Cardiac fibroblast (primary cell): ENCODE data around the gene ANKRD31.
"Not testable (repeated sequence)": the region's sequence is repeated elsewhere in the genome, so short reads cannot be mapped to it uniquely, and the experiment has no call there.

Source experiments
- DNase-seq, 2 donors: peaks; one replicate each; pipeline versions ENCODE4 v3.0.0 to v3.0.0-alpha.2; 2010; ENCODE audit warnings: low read depth in 2 of 2
- H3K4me3 ChIP-seq, 2 donors: replicated peaks in 1 of 2; 1 replicate in 1 of 2; 2 replicates in 1 of 2; pipeline ENCODE4 v1.5.1; 2011; ENCODE audit warnings: low read depth in 2 of 2, low read length in 2 of 2, mild to moderate bottlenecking in 2 of 2, moderate library complexity in 1 of 2
- CTCF ChIP-seq: IDR thresholded peaks from one replicate; pipeline ENCODE4 v1.5.1; 2011; ENCODE audit warnings: low read depth, mild to moderate bottlenecking, low read length, inconsistent platforms

The ANKRD31 gene

GRCh38 chr5:75277463-75277862 lies 40.8 kb upstream of the ANKRD31 start:
- no peak for DNase-seq
- no peak for TF ChIP-seq CTCF
- no peak overlapping the region for H3K4me3 ChIP-seq

GRCh38 chr5:75275756-75276155 lies 39.1 kb upstream of the ANKRD31 start:
- TF ChIP-seq CTCF: no peak
- no peak overlapping the region for H3K4me3 ChIP-seq
- DNase-seq: no peak

DNA sequence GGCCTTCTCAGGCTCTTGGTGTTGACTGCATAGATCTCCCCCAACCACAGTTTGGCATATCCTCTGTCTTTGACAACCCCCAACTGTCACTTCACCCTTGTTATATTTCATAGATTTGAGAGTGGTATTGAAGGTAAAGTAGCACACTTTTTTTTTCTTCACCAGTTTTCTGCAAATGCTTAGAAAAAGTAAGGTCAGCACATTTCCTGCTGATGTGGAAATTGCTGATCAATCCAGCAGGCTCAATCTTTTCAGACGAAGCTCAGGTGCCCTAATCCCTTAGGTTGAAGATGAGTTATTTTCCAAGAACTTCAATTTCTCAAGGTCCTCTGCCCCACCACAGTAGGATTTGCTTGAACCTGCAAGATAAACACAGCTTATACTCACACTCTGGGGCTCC lies 38.5 kb upstream of the ANKRD31 start:
- H3K4me3 ChIP-seq: no peak overlapping the region
- no peak for TF ChIP-seq CTCF
- DNase-seq: no peak

DNA sequence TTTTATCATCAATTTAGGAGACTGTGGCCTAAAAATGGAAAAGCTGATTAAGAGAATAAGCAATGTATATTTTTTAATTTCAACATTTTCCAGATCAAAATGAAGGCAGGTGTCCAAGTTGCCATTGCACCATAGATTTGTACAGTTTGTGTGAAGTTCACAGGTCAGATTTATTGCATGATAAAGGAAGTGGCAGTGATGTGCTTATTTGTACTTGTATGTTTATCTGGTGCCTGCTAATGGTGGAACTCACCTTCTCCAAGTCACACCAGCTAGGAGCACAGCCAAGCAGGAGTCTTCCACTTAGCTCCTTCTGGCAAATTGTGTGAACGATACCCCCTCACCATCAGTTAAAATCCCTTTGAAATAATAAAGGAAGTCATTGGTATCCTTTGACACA lies 37.8 kb upstream of the ANKRD31 start:
- no peak for DNase-seq
- no peak for TF ChIP-seq CTCF

DNA sequence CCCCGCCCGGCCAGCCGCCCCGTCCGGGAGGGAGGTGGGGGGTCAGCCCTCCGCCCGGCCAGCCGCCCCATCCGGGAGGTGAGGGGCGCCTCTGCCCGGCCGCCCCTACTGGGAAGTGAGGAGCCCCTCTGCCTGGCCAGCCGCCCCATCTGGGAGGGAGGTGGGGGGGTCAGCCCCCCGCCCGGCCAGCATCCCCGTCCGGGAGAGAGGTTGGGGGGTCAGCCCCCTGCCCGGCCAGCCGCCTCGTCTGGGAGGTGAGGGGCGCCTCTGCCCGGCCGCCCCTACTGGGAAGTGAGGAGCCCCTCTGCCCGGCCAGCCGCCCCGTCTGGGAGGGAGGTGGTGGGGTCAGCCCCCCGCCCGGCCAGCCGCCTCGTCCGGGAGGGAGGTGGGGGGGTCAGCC lies 33.9 kb upstream of the ANKRD31 start:
- not testable (repeated sequence) for H3K4me3 ChIP-seq, DNase-seq

More for the DNA sequence above, 37.8 kb upstream of the ANKRD31 start:
- H3K4me3 ChIP-seq: no peak overlapping the region

DNA sequence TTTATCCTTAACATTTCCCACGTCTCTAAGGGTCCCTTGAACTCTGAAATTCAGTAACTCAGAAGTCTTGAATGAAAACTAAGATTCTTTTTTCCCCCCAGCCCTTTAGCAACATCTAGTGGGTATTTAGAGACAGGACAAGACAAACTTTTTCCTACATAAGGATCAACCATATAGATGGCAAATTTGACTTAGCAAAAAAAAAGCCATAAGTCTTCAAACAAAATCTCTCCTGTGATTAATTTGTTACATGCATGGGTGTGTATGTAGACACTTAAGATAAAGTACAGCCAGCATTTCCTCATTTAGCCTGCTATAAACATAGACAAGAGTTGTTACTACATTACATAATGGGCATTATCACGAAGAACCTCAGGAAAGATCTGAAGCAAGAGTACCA lies 29.1 kb upstream of the ANKRD31 start:
- no peak overlapping the region for H3K4me3 ChIP-seq
- peak; percentile 50 to 53 for DNase-seq
- peak; percentile 55 for TF ChIP-seq CTCF

GRCh38 chr5:75262271-75262670 lies 25.6 kb upstream of the ANKRD31 start:
- no peak for DNase-seq
- TF ChIP-seq CTCF: no peak
- no peak overlapping the region for H3K4me3 ChIP-seq
